Measurements from ENCODE around the gene CDK5RAP3. TPM values are rescaled to one million over a fixed set of nuclear protein-coding genes. Genes with fewer than 3 reads are reported as not detected.
"Not testable (repeated sequence)": the region's sequence is repeated elsewhere in the genome, so short reads cannot be mapped to it uniquely, and the experiment has no call there.

CDK5RAP3 gene
- total RNA-seq, 1 experiment from 2014 or later, result 149 TPM

- Histone ChIP-seq H4K5ac (ENCODE audit: insufficient read length, low read depth, low read length) (no peak overlapping the region), H4K91ac (ENCODE audit: insufficient read length, low read depth, low read length) (no peak overlapping the region), H2BK5ac (ENCODE audit: insufficient read length, low read length) (no peak overlapping the region), H2AFZ (ENCODE audit: low read length) (no peak overlapping the region), H3K56ac (ENCODE audit: insufficient read length, low read depth, low read length) (no peak overlapping the region), H3K27me3 (ENCODE audit: insufficient read depth, low read length) (no peaks in the 10 kb centered on the region), H4K8ac (replicated peaks; ENCODE audit: insufficient read length, low read depth, low read length) (no peak overlapping the region), H3K4me2 (ENCODE audit: insufficient read depth, insufficient read length, low read length) (no peak overlapping the region), H3T11ph (ENCODE audit: low read length) (no peak overlapping the region), H3K79me2 (ENCODE audit: insufficient read depth, low read length) (no peaks in the 10 kb centered on the region), H3K4ac (ENCODE audit: low read depth, low read length) (no peak overlapping the region), H2BK20ac (ENCODE audit: low read depth, low read length, poor library complexity, severe bottlenecking) (no peak overlapping the region), H2BK15ac (ENCODE audit: low read depth, low read length) (no peak overlapping the region), H2BK120ac (ENCODE audit: low read depth, low read length, poor library complexity, severe bottlenecking) (no peak overlapping the region), H3K79me1 (ENCODE audit: insufficient read depth, low read depth, low read length, poor library complexity, severe bottlenecking) (no peaks in the 10 kb centered on the region), H3K4me1 (ENCODE audit: insufficient read depth, low read length) (no peaks in the 10 kb centered on the region), H3K14ac (ENCODE audit: insufficient read depth, low read length) (no peak overlapping the region), H2BK12ac (ENCODE audit: insufficient read length, low read depth, low read length) (no peak overlapping the region), H3K23ac (ENCODE audit: insufficient read length, low read depth, low read length) (no peak overlapping the region), H3K27ac (ENCODE audit: insufficient read length, low read depth, low read length) (no peak overlapping the region), H3K9ac (ENCODE audit: extremely low read depth, insufficient read length, low read length) (no peak overlapping the region), H3K9me3 (ENCODE audit: control insufficient read depth, low read depth, low read length) (no peaks in the 10 kb centered on the region), H4K20me1 (ENCODE audit: control insufficient read depth, insufficient read depth, insufficient read length) (no peaks in the 10 kb centered on the region), H3K18ac (ENCODE audit: insufficient read length, low read depth, low read length) (no peak overlapping the region), H2AK5ac (ENCODE audit: insufficient read length, low read length) (no peak overlapping the region), H3K23me2 (ENCODE audit: insufficient read length, low read depth, low read length, poor library complexity, severe bottlenecking) (no peaks in the 10 kb centered on the region)
- Mint-ChIP-seq H3K27ac (no peak overlapping the region), H3K27me3 (ENCODE audit: low read depth) (peaks cover 18% of the 10 kb centered on the region), H3K4me3 (no peak overlapping the region), H3K4me1 (no peaks in the 10 kb centered on the region), H3K9me3 (no peaks in the 10 kb centered on the region; a peak in 1 of 5 replicates), H3K36me3 (ENCODE audit: insufficient read depth in 1 of 3, low read depth in 3 of 3) (peaks cover 0 to 6% (median 0%) of the 10 kb centered on the region in 3 experiments; a peak in 1 of 7 replicates)
- no peak for TF ChIP-seq CTCF (conservative IDR thresholded peaks at IDR 0.05)
- WGBS (ENCODE audit: extremely low coverage, insufficient read length, low lambda C conversion rate), result no CpG with 5 or more reads among the region's 1 CpG
- no peak for DNase-seq
Observed at GRCh38 chr17:47934856-47935255, 36.1 kb upstream of the CDK5RAP3 start.

GRCh38 chr17:47935468-47935867 is 35.4 kb upstream of the CDK5RAP3 start:
- H3T11ph ChIP-seq (ENCODE audit: low read length); H3K9ac ChIP-seq (ENCODE audit: extremely low read depth, insufficient read length, low read length); H4K8ac ChIP-seq (replicated peaks; ENCODE audit: insufficient read length, low read depth, low read length); H3K56ac ChIP-seq (ENCODE audit: insufficient read length, low read depth, low read length); H4K20me1 ChIP-seq (ENCODE audit: control insufficient read depth, insufficient read depth, insufficient read length); H2BK20ac ChIP-seq (ENCODE audit: low read depth, low read length, poor library complexity, severe bottlenecking); H2BK15ac ChIP-seq (ENCODE audit: low read depth, low read length); H2BK120ac ChIP-seq (ENCODE audit: low read depth, low read length, poor library complexity, severe bottlenecking); H3K23me2 ChIP-seq (ENCODE audit: insufficient read length, low read depth, low read length, poor library complexity, severe bottlenecking); H2AK5ac ChIP-seq (ENCODE audit: insufficient read length, low read length); DNase-seq; H2BK12ac ChIP-seq (ENCODE audit: insufficient read length, low read depth, low read length); H4K91ac ChIP-seq (ENCODE audit: insufficient read length, low read depth, low read length); H3K27me3 ChIP-seq (ENCODE audit: insufficient read depth, low read length); H3K27ac Mint-ChIP-seq; H3K4me1 ChIP-seq (ENCODE audit: insufficient read depth, low read length); H3K4ac ChIP-seq (ENCODE audit: low read depth, low read length); H3K4me1 Mint-ChIP-seq; H2AFZ ChIP-seq (ENCODE audit: low read length); H3K4me2 ChIP-seq (ENCODE audit: insufficient read depth, insufficient read length, low read length); H3K23ac ChIP-seq (ENCODE audit: insufficient read length, low read depth, low read length); H4K5ac ChIP-seq (ENCODE audit: insufficient read length, low read depth, low read length); H3K79me1 ChIP-seq (ENCODE audit: insufficient read depth, low read depth, low read length, poor library complexity, severe bottlenecking); H3K27ac ChIP-seq (ENCODE audit: insufficient read length, low read depth, low read length); H3K9me3 ChIP-seq (ENCODE audit: control insufficient read depth, low read depth, low read length); H3K9me3 Mint-ChIP-seq; H2BK5ac ChIP-seq (ENCODE audit: insufficient read length, low read length); H3K36me3 Mint-ChIP-seq (ENCODE audit: insufficient read depth in 1 of 3, low read depth in 3 of 3); H3K79me2 ChIP-seq (ENCODE audit: insufficient read depth, low read length); H3K14ac ChIP-seq (ENCODE audit: insufficient read depth, low read length); H3K4me3 Mint-ChIP-seq; H3K18ac ChIP-seq (ENCODE audit: insufficient read length, low read depth, low read length): not testable (repeated sequence)
- peaks cover 24% of the 10 kb centered on the region for H3K27me3 Mint-ChIP-seq (ENCODE audit: low read depth)
- no CpG with 5 or more reads among the region's 3 CpGs for WGBS (ENCODE audit: extremely low coverage, insufficient read length, low lambda C conversion rate)
